Gastrocnemius medialis (tissue), 4 donors: ENCODE measurements around the gene KMT2B. TPM values are rescaled to one million over a fixed set of nuclear protein-coding genes. Genes with fewer than 3 reads are reported as not detected.

ENCODE experiments used
- ATAC-seq, 2 donors: fragments of 150-250 bp; one replicate each; pipeline ENCODE4 v1.9.1; 2016
- DNase-seq, 2 donors: peaks; one replicate each; pipeline ENCODE4 v3.0.0-alpha.2; 2019
- H3K27ac ChIP-seq, 4 donors: fragments of 200-600 bp; sonication (generic); 1 replicate in 1 of 4; 2 replicates in 3 of 4; pipeline ENCODE4 v1.5.1; 2016 to 2018; ENCODE audit warnings: mild to moderate bottlenecking in 2 of 4, moderate library complexity in 1 of 4
- H3K27me3 ChIP-seq, 3 donors: fragments of 200-600 bp; sonication (generic) in 2 of 3; 1 replicate in 1 of 3; 2 replicates in 2 of 3; pipeline versions ENCODE4 v1.5.1 to v1.6.0; 2016 to 2019; ENCODE audit warnings: mild to moderate bottlenecking in 1 of 3, moderate library complexity in 1 of 3
- H3K36me3 ChIP-seq, 2 donors: fragments of 200-600 bp; sonication (generic) in 1 of 2; one replicate each; pipeline ENCODE4 v1.5.1; 2017 to 2018
- H3K4me1 ChIP-seq, 2 donors: fragments of 200-600 bp; sonication (generic) in 1 of 2; one replicate each; pipeline ENCODE4 v1.5.1; 2016 to 2017; ENCODE audit warnings: mild to moderate bottlenecking in 2 of 2
- H3K4me3 ChIP-seq, 4 donors: fragments of 200-600 bp; sonication (generic) in 3 of 4; 1 replicate in 1 of 4; 2 replicates in 3 of 4; pipeline ENCODE4 v1.5.1; 2016 to 2019; ENCODE audit warnings: mild to moderate bottlenecking in 2 of 4
- H3K9me3 ChIP-seq, 3 donors: fragments of 200-600 bp; sonication (generic) in 2 of 3; 1 replicate in 1 of 3; 2 replicates in 2 of 3; pipeline ENCODE4 v1.5.1; 2016 to 2019
- CTCF ChIP-seq, 5 experiments: fragments of 450-650 bp in 3 of 5; fragments of 200-600 bp in 2 of 5; sonication (generic) in 2 of 5; IDR thresholded peaks in 4 of 5; conservative IDR thresholded peaks in 1 of 5; 1 replicate in 4 of 5; 2 replicates in 1 of 5; pipeline ENCODE4 v1.5.1; 2016 to 2019; ENCODE audit warnings: antibody characterized with exemption in 5 of 5, mild to moderate bottlenecking in 3 of 5, moderate library complexity in 3 of 5
- POLR2A ChIP-seq, 2 donors: fragments of 450-650 bp; IDR thresholded peaks; one replicate each; pipeline ENCODE4 v1.6.1; 2017; ENCODE audit warnings: antibody characterized with exemption in 2 of 2, mild to moderate bottlenecking in 2 of 2, moderate library complexity in 2 of 2
- in situ Hi-C, 4 donors: fragments of 200-750 bp; cut with MboI; loops; one replicate each; pipeline versions ENCODE4 v1.15.0 to v1.8.0; 2017; ENCODE audit warnings: low sequenced_read_pairs in 4 of 4
- intact Hi-C: fragments of 100-400 bp; cut with DNase I; formaldehyde crosslinking; loops from one replicate; pipeline ENCODE4 v1.15.1; 2023; ENCODE audit warnings: low total_unique reads
- total RNA-seq, 4 donors: library from RNA; depleted of rRNA; stranded (reverse); fragments of >200 nt; gene quantifications; one replicate each; pipeline versions ENCODE4 v1.1.0 to v1.2.3, GENCODE V29; 2016

Gene KMT2B
- total RNA-seq, 4 donors from 2014 or later = 9.3 to 39.0 (median 16.8) TPM

- Histone ChIP-seq H3K36me3 (peaks cover 0 to 16% of the 10 kb centered on the region in 2 donors), H3K4me1 (peaks cover 23 to 46% of the 10 kb centered on the region in 2 donors), H3K9me3 (no peaks in the 10 kb centered on the region), H3K27me3 (no peaks in the 10 kb centered on the region), H3K27ac (peak overlapping the region; percentile 89 to 97 (median 95)), H3K4me3 (peak overlapping the region in 3 of 4 donors; percentile 72 to 84 (median 76))
- no peak for DNase-seq
- TF ChIP-seq CTCF (IDR thresholded peaks at IDR 0.05 in 4 of 5, conservative IDR thresholded peaks at IDR 0.05 in 1 of 5) (no peak), POLR2A (IDR thresholded peaks at IDR 0.05) (no peak)
- intact Hi-C loops = loop anchor here (1.0 to 10.0 kb wide), 6 partner anchors 37 to 712 kb away; partner anchors contain the start of genes COX6B1, COX7A1, HPN and USF2
- ATAC-seq = no peak
- in situ Hi-C loops = loop anchor here in 1 of 4 donors (25.0 kb wide), 1 partner anchor 383 kb away; the partner anchor contains the start of gene CAPNS1
Observed at GRCh38 chr19:35754370-35755130, 36.7 kb downstream of the KMT2B start.

- in situ Hi-C loops = loop anchor here in 1 of 4 donors (25.0 kb wide), 1 partner anchor 382 kb away; the partner anchor contains the start of gene CAPNS1
- peaks cover 0 to 16% of the 10 kb centered on the region in 2 donors for H3K36me3 ChIP-seq
- H3K9me3 ChIP-seq = no peaks in the 10 kb centered on the region
- peak overlapping the region; percentile 89 to 97 (median 95) for H3K27ac ChIP-seq
- peaks cover 23 to 43% of the 10 kb centered on the region in 2 donors for H3K4me1 ChIP-seq
- H3K4me3 ChIP-seq = peak overlapping the region; percentile 57 to 84 (median 74)
- H3K27me3 ChIP-seq = no peaks in the 10 kb centered on the region
- DNase-seq (no peak), ATAC-seq (peak; percentile 1 to 7)
- intact Hi-C loops = loop anchor here (1.0 to 10.0 kb wide), 6 partner anchors 38 to 713 kb away; partner anchors contain the start of genes COX6B1, COX7A1, HPN and USF2
- TF ChIP-seq POLR2A (IDR thresholded peaks at IDR 0.05) (peak in 1 of 2 donors; percentile 74), CTCF (IDR thresholded peaks at IDR 0.05 in 4 of 5, conservative IDR thresholded peaks at IDR 0.05 in 1 of 5) (no peak)
Observed at GRCh38 chr19:35755131-35755549, 37.3 kb downstream of the KMT2B start.

GRCh38 chr19:35755550-35756376 lies 38.0 kb downstream of the KMT2B start:
- Histone ChIP-seq H3K27ac (peak overlapping the region; percentile 89 to 97 (median 95)), H3K9me3 (no peaks in the 10 kb centered on the region), H3K27me3 (no peaks in the 10 kb centered on the region), H3K4me1 (peaks cover 23 to 43% of the 10 kb centered on the region in 2 donors), H3K4me3 (peak overlapping the region; percentile 57 to 84 (median 74)), H3K36me3 (peaks cover 0 to 16% of the 10 kb centered on the region in 2 donors)
- ATAC-seq (peak; percentile 40 to 43), DNase-seq (peak; percentile 81 to 91)
- in situ Hi-C loops (loop anchor here in 1 of 4 donors (25.0 kb wide), 1 partner anchor 382 kb away; the partner anchor contains the start of gene CAPNS1), intact Hi-C loops (loop anchor here (1.0 to 10.0 kb wide), 6 partner anchors 38 to 713 kb away; partner anchors contain the start of genes COX6B1, COX7A1, HPN and USF2)
- TF ChIP-seq POLR2A (IDR thresholded peaks at IDR 0.05) (peak; percentile 76 to 79), CTCF (IDR thresholded peaks at IDR 0.05 in 4 of 5, conservative IDR thresholded peaks at IDR 0.05 in 1 of 5) (no peak)
